Activated CD8-positive, alpha-beta T cell treated with anti-CD3 and anti-CD28 coated beads for 36 hours (primary cell): ENCODE data around the gene PIK3R6. TPM values are rescaled to one million over a fixed set of nuclear protein-coding genes. Genes with fewer than 3 reads are reported as not detected.

Experiments
- ATAC-seq: fragments of 200-7000 bp; cut with Tn5 transposase; one replicate; pipeline ENCODE4 v1.10.0; 2021; ENCODE audit warnings: mild to moderate bottlenecking, moderate library complexity
- CTCF ChIA-PET: fragments of 350-600 bp; sonication (Branson Sonifier 250); formaldehyde crosslinking; loops from one replicate; lab custom pipeline; 2021; ENCODE audit warnings: antibody characterized with exemption; lab: Charles Lee
- POLR2A ChIA-PET: fragments of 350-600 bp; sonication (Branson Sonifier 250); formaldehyde crosslinking; loops from one replicate; lab custom pipeline; 2021; ENCODE audit warnings: antibody characterized with exemption; lab: Charles Lee
- DNase-seq: peaks from one replicate; pipeline ENCODE4 v3.0.0-alpha.2; 2020
- H3K27ac Mint-ChIP-seq: one replicate; pipeline ENCODE4 v1.8.0; 2021; ENCODE audit warnings: mild to moderate bottlenecking, mixed read lengths
- H3K27me3 Mint-ChIP-seq: one replicate; pipeline ENCODE4 v1.8.0; 2021; ENCODE audit warnings: mixed read lengths
- H3K36me3 Mint-ChIP-seq: one replicate; pipeline ENCODE4 v1.8.0; 2021; ENCODE audit warnings: low read depth, mixed read lengths
- H3K4me1 Mint-ChIP-seq: one replicate; pipeline ENCODE4 v1.8.0; 2021; ENCODE audit warnings: low read depth, mixed read lengths
- H3K4me3 Mint-ChIP-seq: one replicate; pipeline ENCODE4 v1.8.0; 2021; ENCODE audit warnings: mild to moderate bottlenecking, moderate library complexity, mixed read lengths
- H3K9me3 Mint-ChIP-seq: one replicate; pipeline ENCODE4 v1.8.0; 2021; ENCODE audit warnings: mixed read lengths
- CTCF ChIP-seq: fragments of 200-600 bp; IDR thresholded peaks from one replicate; pipeline ENCODE4 v1.8.0; 2022; ENCODE audit warnings: antibody characterized with exemption, mild to moderate bottlenecking
- intact Hi-C: fragments of 100-400 bp; cut with micrococcal nuclease; formaldehyde crosslinking; loops from one replicate; pipeline ENCODE4 v1.10.0; 2022
- total RNA-seq, 2 experiments: library from RNA; stranded (reverse); gene quantifications; one replicate each; pipeline ENCODE4 v1.2.3, GENCODE V29; 2021

PIK3R6 gene
- total RNA-seq, 2 experiments from 2014 or later = 3.8 to 3.9 TPM

DNA sequence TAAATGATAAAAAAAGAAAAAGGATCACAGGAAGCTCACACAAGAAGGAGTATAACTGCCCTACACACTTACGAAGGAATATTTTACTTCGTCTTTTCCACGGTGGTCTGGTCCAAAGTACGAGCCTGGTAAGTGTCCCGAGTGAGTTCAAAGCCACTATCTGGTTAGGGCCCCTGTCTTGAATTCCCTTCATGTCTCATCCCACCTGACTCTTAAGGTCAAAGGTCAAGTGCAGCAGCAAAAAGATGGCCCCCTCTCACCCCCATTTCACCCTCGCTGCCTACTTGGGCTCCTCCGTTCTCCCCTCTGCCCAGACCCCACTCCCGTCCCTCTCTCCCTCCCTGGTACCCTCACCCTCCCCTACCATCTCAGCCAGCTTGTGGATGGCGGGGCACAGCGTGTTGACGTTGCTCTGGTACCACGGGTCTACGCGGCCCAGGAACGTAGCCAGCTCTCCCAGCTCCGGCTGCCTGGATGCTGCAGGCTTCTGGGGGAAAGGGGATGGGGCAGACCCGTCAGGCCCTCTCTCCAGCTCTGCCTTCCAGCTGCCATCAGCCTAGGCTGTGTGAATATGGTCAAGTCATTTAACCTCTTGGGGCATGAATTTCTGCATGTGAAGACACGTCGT, 40.6 kb downstream of the PIK3R6 start:
- ChIA-PET CTCF (interaction anchor here (3.4 kb wide), 1 partner anchor 41 kb away, joined by 19 read pairs; no protein-coding TSS in a partner anchor), POLR2A (interaction anchor here (1.2 kb wide), 1 partner anchor 9 kb away, joined by 4 read pairs; no protein-coding TSS in a partner anchor)
- TF ChIP-seq CTCF = no peak
- Mint-ChIP-seq H3K4me1 (no peaks in the 10 kb centered on the region), H3K9me3 (no peaks in the 10 kb centered on the region), H3K4me3 (no peak overlapping the region), H3K27me3 (no peaks in the 10 kb centered on the region), H3K27ac (no peak overlapping the region), H3K36me3 (no peaks in the 10 kb centered on the region)
- intact Hi-C loops = no loop called here
- DNase-seq = no peak
- no peak for ATAC-seq

- Mint-ChIP-seq H3K27ac (no peak overlapping the region), H3K27me3 (no peaks in the 10 kb centered on the region), H3K4me3 (no peak overlapping the region), H3K4me1 (no peaks in the 10 kb centered on the region), H3K36me3 (no peaks in the 10 kb centered on the region), H3K9me3 (no peaks in the 10 kb centered on the region)
- intact Hi-C loops = no loop called here
- TF ChIP-seq CTCF = no peak
- CTCF ChIA-PET = interaction anchor here (1.0 to 3.4 kb wide), 2 partner anchors 40 to 69 kb away, joined by 3 to 19 read pairs; no protein-coding TSS in a partner anchor
- POLR2A ChIA-PET = no interaction called here
- DNase-seq (no peak), ATAC-seq (no peak)
Measured at GRCh38 chr17:8825802-8826201, 41.7 kb downstream of the PIK3R6 start.

- TF ChIP-seq CTCF = no peak
- intact Hi-C loops = no loop called here
- POLR2A ChIA-PET = no interaction called here
- no peak for DNase-seq
- Mint-ChIP-seq H3K27ac (no peak overlapping the region), H3K4me3 (no peak overlapping the region), H3K27me3 (no peaks in the 10 kb centered on the region), H3K4me1 (no peaks in the 10 kb centered on the region), H3K9me3 (no peaks in the 10 kb centered on the region), H3K36me3 (no peaks in the 10 kb centered on the region)
- ATAC-seq = no peak
- CTCF ChIA-PET = no interaction called here
Measured at GRCh38 chr17:8823279-8823678, 44.2 kb downstream of the PIK3R6 start.

DNA sequence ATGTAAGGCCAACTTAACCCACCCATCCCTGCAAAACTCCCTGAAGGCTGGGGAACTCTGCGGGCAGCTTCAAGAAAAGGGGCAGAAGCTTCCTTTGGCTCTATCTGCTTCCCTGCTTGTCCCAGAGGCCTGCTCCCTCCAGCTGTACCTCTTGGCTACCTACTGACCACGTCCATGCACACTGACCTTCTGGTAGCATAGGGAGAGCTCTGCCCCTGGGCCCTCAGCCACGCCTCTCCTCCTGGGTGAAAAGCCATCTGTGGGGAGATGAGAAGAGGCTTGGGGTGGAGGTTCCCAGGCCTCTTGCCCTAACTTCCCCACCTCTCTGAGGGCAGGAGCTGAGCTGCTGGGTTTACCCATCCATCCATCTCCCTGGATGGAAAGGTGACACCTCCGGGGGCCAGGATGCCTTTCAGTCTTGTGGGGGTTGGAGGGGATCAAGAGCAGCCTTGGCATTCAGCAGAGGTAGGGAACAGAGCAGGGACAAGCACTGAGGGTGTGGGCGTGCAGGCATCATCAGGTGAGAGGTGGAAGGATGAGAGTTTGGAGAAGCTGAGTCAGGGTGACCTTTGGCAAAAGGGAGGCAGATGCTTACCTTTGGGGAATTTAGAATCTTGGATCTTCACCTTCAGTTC, 45.0 kb downstream of the PIK3R6 start:
- intact Hi-C loops = no loop called here
- ATAC-seq (no peak), DNase-seq (no peak)
- ChIA-PET CTCF (interaction anchor here (1.2 kb wide), 1 partner anchor 10 kb away, joined by 4 read pairs; no protein-coding TSS in a partner anchor), POLR2A (no interaction called here)
- TF ChIP-seq CTCF = no peak
- no peaks in the 10 kb centered on the region for H3K27me3 Mint-ChIP-seq
- no peaks in the 10 kb centered on the region for H3K9me3 Mint-ChIP-seq
- H3K27ac Mint-ChIP-seq = no peak overlapping the region
- no peaks in the 10 kb centered on the region for H3K4me1 Mint-ChIP-seq
- H3K4me3 Mint-ChIP-seq = no peak overlapping the region
- H3K36me3 Mint-ChIP-seq = no peaks in the 10 kb centered on the region
